Mesenteric fat pad (tissue), 1 donor: ENCODE data around the gene DENND4A. TPM values are rescaled to one million over a fixed set of nuclear protein-coding genes. Genes with fewer than 3 reads are reported as not detected.
"Not testable (repeated sequence)": the region's sequence is repeated elsewhere in the genome, so short reads cannot be mapped to it uniquely, and the experiment has no call there.

Source experiments
- DNase-seq: peaks from one replicate; pipeline ENCODE4 v3.0.0-alpha.2; 2020; ENCODE audit warnings: low spot score
- total RNA-seq: library from RNA; stranded (reverse); fragmentation: NEBNext Ultra II Directional; extraction: Animal tissue kit (Norgen Biotek cat#: 25700); gene quantifications from one replicate; pipeline ENCODE4 v1.2.1, GENCODE V29; 2021
- donor health status: DM: yes; HTN: yes; CAD: no.

Gene DENND4A
- total RNA-seq, 1 donor from 2014 or later, result 30.4 TPM

DNA sequence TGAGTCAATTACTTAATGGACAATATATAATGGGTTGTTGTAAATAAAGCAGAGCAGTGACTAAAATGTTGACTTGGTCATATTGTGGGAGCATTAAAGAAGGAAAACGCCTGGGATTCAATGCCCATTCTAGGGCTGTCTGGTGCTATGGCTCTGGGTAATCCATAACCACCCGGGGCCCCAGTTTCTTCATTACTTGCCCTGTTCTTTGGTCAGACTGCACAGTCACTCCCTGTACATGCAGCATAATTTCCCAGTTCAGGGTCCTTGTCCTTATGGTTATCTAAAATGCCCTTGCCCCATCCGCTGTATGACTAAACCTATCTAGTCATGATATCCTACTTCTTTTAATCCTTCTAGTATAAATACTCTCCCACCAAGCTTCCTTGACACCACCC is 27.5 kb upstream of the DENND4A start:
- no peak for DNase-seq

DNA sequence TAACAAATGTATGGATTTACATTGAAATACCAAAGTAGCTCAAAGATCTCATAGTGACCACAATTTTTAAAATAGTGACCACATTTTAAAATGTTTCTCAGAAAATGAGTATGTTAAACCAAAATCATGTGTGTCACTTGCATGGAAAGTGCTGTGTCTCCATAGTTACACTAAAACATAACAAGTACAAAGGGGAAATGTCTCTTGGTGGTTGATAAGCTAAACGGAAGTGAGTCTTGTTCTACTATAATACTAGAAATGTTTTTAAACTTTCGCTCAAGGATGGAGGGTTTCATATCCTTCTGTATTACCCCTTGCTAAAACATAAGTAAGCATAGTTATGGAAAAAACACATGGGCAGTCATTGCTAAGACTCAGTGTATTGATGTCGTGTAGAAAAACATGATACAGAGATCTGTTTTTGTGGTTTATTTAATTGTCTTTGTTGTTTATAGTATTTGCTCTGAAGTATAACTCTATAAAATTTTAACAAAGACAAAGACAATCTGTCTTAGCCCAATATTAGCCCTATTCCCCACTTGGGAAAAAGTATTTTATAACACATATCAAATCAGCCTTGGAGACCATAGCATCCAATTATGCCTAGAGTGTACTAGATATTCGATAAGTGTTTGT is 27.0 kb upstream of the DENND4A start:
- DNase-seq, result no peak

DNA sequence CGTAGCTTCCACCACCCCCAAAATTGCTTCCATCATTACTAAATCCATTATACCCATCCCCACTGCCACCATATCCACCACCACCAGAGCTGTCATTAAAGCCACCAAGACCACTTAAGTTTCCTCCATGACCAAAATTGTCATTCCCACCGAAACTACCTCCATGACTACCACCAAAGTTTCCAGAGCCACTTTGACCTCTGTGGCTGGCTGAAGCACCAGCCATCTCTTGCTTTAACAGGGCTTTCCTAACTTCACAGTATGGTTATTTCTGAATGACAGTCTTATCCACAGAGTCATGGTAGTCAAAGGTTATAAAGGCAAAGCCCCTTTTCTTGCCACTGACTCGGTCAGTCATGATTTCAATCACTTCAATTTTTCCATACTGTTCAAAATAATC is 24.3 kb upstream of the DENND4A start:
- no peak for DNase-seq

DNA sequence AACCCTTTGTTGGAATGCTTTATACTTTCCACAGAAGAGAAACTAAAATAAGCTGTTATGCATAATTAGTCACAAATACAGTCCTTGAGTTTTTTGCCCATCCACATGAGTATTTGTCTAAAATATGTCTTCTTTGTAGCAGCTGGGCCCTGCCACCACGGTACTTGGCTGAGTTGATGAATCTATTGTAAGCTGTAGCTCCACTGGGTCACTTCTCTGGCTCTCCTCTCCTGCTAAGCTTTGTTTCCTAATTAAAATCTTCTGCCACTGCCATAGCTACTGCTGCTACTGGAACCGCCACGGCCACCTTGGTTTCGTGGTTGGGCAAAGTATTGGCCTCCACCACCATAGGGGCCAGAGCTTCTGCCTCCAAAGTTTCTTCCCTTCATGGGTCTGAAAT is 23.9 kb upstream of the DENND4A start:
- not testable (repeated sequence) for DNase-seq

DNA sequence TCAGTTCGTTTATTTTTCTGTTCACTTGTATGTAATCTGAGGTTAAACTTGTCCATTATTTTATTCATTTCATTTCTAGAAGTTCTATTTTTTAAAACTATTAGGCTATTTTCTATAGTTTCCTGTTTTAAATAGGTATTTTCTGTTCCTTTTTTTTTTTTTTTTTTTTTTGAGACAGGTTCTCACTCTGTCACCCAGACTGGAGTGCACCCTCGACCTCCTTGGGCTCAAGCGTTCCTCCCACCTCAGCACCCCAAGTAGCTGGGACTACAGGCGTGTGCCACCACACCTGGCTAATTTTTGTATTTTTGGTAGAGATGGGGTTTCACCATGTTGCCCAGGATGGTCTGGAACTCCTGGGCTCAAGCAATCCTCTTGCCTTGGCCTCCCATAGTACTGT is 22.2 kb upstream of the DENND4A start:
- DNase-seq, result not testable (repeated sequence)

DNA sequence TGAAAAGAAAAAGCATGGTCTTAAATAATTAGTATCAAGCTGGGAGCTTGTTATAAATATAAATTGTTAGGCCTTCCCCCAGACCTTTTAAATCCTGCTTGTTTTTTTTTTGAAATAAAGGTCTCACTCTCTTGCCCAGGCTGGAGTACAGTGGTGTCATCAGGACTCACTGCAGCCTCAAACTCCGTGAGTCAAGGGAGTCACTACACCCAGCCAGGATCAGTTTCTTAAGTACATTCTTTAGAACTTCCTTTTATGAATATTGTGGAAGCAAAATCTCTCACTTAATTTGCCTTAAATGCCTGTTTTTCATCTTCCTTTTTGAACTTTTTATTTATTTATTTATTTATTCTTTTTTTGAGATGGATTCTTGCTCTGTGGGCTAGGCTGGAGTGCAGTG is 20.8 kb upstream of the DENND4A start:
- DNase-seq, result no peak

DNA sequence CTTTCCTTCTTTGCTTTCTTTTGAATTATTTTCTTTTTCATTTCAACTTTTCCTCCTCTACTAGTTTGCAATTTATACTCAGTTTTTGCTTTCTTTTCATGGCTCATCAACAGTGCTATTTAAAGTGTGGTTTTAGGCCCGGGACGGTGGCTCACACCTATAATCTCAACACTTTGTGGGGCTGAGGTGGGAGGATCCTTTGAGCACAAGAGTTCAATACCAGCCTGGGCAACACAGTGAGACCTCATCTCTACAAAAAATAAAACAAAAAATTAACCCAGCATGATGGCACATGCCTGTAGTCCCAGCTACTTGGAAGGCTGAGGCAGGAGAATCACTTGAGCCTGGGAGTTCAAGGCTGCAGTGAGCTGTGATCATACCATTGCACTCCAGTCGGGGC is 20.4 kb upstream of the DENND4A start:
- no peak for DNase-seq

DNA sequence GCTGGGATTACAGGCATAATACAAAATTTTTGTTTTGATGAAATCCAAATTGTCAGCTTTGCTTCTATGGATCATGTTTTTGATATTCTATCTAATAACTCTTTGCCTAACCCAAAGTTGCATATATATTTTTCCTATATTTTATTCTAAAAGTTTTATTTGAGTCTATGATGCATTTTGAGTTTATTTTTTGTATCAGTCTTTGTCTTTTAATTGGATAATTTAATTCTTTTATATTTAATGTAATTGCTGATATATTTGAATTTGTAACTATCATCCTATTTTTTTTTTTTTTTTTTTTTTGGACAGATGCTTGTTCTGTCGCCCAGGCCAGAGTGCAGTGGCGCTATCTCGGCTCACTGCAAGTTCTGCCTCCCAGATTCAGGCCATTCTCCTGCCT is 19.7 kb upstream of the DENND4A start:
- DNase-seq, result no peak

DNA sequence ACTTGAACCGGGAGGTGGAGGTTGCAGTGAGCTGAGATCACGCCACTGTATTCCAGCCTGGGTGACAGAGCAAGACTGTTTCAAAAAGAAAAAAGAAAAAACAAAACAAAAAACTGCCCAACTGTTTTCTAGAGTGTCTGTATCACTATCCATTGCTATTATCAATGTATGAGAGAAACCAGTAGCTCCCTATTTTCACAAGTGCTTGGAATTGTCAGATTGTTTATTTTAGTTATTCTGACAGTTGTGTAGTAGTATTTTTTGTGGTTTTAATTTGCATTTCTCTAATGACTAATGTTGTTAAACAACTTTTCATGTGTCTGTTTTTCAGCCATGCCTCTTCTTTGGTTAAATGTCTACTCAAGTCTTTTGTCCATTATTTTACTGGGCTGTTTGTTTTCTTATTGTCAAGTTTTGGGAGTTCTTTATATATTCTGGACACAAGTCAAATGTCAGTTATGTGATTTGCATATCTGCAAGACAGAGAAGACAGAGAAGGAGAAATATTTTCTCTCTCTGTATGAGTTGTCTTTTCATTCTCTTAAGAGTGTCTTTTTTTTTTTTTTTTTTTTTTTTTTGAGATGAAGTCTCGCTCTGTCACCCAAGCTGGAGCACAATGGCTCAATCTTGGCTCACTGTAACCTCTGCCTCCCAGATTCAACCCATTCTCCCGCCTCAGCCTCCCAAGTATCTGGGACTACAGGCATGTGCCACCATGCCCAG is 19.1 kb upstream of the DENND4A start:
- not testable (repeated sequence) for DNase-seq

DNA sequence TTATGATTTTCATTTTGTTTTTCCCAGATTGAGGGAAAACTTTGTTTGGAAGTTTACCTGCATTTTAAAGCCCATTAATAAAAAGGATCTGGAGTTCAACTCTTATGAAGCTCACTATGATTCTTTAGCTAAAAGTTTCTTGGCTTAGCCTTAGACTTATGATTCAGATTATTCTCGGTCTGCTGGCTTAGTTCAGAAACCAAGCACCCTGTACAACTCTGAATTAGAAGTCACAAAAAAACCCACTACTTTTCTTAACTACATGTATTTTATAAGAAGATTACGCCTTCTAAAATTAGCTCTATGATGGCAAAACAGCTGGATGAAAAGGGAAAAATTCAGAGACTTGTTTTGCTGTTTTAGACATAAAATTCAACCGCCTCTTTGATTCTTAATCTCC is 14.3 kb upstream of the DENND4A start:
- DNase-seq, result no peak

DNA sequence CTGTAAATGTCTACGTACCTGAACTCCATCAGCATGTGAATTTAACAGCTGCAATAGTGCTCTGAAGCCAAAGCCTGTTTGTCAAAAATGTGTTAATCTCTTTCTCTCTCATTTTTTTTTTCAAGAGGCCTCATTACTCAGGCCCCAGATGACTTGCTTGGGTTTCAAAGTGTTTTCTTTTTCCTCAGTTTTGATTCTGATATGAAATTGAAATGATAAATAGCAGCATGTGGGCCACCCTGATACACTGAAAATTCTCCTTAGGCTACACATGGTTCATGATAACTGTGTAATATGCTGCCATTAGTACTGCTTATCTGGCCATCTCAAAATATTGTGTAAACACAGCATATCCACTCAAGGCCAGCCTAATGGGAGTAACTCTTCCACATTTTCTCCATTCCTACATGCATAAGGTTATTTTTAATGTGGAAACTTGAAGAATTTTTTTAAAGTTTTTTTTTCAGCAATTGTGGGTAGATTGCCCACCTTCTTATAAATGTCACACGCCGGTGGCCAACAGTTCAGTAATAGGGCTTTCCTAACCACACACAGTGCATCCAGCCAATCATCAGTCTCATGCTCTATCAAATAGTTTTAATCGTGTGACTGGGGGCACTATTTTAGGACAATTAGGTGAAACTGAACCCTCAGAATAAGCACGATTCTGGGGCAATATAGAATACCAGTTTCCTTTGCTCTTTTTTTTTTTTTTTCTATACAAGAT is 13.1 kb upstream of the DENND4A start:
- no peak for DNase-seq

DNA sequence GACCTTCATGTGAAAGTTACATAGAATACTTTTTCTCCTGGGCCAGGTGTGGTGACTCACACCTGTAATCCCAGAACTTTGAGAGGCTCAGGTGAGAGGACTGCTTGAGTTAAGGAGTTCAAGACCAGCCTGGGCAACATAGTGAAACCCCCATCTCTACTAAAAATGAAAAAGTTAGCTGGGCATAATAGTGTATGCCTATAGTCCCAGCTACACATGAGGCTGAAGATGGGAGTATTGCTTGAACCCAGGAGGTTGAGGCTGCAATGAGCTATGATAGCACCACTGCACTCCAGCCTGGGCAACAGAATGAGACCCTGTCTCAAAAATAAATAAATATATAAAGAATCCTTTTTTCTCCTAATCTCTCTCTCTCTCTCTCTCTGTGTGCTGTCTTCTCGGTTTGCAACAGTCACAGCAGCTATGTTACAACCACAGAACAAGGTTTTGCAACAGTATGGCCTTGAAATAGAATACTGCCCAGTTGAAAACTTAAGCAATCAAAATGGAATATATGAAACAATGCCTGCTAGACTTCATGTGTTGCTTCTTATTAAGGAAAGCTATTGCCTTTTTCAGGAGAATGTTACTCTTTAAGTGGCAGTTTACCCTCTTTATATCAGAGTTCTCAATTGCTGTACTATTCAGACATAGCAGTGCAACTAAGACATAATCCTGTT is 12.3 kb upstream of the DENND4A start:
- no peak for DNase-seq

DNA sequence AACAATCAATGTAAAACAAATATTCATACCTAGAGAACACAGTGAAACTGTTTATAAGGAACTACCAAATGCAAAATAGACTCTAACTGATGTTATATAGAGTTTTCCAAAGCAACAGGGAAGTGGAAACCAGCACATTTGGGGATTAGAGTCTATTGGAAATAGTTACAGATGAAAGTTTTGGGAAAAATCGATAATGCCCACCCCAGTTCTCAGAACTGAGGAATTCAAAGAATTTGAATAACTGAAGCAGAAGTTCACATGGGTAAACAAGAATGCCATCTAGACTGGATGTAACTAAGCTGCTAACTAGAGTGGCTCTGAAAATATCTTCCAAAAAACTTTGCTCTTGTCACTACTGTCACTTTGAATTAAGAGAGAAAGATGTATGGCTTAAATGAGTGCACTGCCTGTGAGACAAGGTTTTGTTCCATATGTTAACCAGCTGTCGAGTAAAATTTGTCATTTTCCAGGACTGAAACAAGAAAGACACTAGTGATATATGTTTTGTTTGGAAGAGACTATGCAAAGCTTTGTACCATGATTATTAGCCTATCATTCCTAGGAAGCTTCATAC is 9.2 kb upstream of the DENND4A start:
- DNase-seq, result no peak

DNA sequence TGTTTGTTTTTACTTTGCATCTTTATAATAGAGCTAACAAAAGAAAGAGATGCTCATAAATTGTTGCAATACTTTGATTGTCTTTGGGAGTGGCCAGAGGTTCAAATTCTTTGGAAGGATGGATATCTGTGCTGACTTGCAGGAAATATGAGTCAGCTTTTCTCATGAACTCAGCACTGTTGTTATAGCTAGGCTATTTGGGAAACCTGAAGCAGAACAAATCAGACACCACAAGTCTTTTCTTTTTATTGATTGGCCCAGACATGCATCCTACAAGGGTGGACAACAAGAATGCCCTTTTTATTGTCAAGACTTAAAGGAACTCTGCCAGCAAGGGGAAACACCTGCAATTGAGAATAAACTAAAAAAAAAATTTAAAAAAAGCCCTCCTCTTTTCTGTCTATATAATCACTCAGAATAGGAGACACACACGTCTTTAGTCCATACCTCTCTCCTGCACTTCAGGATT is 4.6 kb upstream of the DENND4A start:
- DNase-seq, result no peak

DNA sequence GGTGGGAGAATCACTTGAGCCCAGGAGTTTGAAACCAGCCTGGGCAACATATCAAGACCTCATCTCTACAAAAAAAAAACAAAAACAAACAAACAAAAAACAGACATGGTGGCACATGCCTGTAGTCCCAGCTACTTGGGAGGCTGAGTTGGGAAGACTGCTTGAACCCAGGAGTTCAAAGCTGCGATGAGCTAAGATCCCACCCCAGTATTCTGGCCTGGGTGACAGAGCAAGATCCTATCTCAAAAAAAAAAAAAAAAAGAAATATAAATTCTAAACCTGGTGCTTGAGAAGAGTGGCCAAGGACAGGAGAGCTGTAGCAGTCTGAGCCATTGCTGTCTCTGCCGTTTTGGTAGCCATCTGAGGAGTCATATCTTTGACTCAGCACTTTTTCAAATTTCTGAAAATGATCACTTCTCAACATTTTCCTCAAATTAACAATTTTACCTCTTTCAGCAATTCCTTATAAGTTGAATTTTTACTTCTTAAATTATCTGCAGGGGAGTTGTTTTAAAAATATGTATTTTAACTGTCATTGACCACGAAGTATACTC is 3.6 kb upstream of the DENND4A start:
- no peak for DNase-seq

DNA sequence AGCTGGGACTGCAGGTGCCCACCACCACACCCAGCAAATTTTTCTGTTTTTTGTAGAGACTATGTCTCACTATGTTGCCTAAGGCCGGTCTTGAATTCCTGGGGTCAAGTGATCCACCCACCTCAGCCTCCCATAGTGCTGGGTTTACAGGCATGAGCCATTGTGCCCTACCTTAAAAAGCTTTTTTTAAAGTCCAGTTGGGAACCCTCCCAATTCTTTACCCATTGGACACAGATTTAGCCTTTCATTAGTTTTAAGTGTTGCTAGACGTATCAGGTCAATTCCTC is 1.7 kb upstream of the DENND4A start:
- DNase-seq, result no peak

DNA sequence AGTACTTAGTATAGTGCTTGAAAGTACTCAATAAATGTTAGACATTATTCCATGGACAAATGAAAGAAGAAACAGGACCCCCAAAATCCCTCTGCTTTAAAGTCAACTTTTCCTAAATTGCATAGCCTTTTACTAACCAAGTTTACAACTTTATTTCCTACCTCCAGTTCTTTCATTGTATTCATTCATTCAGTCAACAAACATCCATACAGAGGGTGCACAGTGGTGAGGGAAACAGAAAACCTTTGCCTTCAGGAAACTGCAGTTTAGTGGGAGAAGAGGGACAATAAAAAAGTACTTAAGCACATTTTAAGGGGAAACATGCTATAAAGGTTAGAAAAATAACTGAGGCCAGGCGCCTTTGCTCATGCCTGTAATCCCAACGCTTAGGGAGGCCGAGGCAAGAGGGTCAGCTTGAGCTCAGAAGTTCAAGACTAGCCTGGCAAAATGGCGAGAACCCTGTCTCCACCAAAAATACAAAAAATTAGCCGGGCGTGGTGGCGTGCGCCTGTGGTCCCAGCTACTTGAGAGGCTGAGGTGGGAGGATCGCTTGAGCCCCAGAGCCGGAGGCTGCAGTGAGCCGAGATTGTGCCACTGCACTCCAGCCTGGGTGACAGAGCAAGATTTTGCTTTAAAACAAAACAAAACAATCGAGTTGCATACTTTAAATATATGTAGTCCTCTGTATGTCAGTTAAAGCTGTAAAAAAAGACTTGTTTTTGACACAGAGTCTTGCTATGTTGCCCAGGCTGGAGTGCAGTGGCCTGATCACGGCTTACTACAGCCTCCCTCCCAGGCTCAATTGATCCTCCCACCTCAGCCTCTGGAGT is 1.1 kb upstream of the DENND4A start:
- no peak for DNase-seq

DNA sequence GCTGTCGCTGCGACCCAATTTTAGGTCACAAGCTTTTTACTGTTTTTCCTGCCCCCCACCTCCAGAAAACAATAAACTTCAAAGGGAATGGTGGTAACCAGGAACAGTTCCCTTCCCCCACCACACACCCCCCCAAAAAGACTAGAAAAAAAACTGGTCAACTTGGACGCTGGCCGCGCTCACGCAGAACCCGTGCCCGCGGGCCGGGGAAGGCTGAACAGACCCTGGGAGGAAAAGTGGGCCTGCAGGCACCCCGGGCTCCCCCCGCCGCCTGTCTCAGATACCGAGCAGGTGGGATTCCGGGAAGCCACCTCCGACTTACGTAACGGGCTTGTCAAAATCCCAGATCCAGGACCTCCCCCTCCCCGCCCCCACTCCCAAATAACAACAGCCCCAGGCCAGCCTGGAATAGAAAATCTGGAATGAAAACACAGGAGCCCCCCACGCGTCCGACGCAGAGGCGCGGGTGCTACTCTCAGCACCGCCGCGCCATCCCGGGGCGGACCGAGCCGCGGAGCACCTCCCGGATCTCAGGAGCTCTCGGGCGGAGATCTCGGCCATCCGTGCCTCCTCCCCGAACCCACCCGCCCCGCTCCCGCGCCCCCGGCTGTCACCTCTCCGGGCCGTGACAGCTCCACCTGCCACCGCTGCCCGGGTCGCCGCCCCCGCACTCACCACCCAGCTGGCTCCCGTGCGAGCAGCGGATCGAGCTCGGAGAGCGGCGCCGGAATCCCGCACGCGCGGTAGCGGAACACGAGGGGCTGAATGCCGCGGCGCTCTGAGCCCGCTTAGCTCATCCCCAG is 557 bp downstream of the DENND4A start:
- DNase-seq, result no peak

DNA sequence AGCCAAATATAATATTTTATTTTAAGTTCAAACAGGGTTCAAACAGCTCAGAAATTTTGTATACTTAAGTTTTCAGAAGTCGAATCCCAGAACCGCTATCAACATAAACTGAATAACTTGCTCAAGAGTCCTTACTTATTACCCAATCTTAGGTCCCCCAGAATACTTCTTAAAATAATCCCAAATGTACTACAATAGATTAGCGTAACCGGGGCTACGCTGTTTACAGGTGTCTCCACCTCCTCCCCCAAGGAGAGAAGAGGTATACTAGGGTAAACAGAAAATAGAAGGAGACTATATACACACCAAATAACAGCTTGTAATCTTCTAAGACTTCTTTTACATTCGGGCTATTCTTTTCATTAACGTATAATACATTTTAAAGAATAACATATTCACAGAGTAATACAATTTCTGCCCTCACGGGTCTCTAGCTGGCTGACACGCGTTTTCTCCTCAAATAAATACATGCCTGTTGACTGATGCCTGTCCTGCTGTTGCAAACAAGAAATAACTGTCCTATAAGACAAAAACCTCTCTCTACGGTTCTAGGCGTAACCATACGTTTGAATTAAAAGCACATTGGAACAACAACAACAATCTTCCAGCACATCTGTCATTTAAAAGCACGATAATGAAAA is 1.3 kb downstream of the DENND4A start:
- no peak for DNase-seq
